GM18858 (cell line): ENCODE results near the gene WSB2.
"Not testable (repeated sequence)": the region's sequence is repeated elsewhere in the genome, so short reads cannot be mapped to it uniquely, and the experiment has no call there.

Experiments
- ATAC-seq: cut with Tn5 transposase; IDR thresholded peaks from one replicate; pipeline ENCODE4 v1.9.1; 2021; ENCODE audit not compliant: unreplicated experiment

Gene WSB2

DNA sequence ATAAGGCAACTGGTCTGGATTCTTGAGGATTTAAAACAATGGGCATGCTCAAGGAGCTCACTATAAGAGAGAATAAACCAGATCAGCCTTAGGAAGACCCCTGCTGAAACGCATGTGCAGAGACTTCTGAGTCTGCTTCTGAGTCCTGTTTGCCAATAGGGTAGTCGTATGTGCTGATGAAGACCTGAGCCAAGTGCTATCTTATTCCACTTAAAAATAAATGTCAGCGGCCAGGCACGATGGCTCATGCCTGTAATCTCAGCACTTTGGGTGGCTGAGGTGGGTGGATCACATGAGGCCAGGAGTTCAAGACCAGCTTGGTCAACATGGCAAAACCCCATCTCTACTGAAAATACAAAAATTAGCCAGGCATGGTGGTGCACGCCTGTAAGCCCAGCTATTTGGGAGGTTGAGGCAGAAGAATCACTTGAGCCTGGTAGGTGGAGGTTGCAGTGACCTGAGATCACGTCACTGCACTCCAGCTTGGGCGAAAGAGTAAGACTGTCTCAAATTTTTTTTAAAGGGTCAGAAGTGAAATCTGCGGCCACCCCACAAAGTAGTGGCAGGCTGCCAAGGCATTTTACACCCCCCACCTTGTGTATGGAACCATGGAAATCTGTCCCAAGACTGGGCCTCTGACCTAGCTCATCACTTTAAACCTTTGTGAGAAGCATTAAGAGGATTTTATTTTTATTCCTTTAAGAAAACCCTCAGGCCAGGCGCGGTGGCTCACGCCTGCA lies 24.1 kb downstream of the WSB2 start:
- ATAC-seq: no peak

DNA sequence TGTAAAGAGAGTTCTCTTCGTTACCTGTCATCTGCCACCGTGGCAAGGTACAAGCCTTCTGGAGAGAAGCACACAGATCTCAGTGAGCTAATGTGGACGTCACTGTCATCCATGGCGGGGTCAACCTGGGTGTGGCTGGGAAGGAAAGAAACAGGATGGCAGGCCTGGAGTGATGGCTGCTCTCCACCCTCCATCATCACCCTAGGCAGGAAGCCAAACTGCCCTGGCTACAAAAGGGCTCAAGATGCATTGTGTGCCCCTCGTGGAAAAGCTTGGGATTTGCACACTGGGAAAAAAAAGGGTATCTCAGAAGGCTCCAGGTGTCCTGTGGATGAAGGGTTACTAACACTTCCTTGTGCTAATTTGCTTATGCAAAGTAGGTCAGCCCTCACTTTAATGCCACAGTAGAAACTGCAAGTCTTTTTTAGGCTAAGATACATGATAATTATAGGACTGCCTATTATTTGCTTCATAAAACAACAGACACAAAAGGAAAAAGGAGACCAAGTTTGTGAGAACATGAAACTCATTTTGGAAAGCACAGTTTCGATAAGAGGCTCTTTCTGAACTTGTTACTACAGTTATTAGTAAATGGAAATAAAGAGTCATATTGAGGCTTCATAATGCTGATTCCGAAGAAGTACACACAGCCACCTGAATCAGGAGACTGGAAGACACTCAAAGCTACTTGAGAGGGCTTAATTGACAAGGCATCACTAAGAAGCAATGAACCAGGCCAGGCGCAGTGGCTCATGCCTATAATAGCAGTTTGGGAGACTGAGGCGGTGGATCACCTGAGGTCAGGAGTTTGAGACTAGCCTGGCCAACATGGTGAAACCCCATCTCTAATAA lies 25.6 kb downstream of the WSB2 start:
- peak; percentile 83 for ATAC-seq

DNA sequence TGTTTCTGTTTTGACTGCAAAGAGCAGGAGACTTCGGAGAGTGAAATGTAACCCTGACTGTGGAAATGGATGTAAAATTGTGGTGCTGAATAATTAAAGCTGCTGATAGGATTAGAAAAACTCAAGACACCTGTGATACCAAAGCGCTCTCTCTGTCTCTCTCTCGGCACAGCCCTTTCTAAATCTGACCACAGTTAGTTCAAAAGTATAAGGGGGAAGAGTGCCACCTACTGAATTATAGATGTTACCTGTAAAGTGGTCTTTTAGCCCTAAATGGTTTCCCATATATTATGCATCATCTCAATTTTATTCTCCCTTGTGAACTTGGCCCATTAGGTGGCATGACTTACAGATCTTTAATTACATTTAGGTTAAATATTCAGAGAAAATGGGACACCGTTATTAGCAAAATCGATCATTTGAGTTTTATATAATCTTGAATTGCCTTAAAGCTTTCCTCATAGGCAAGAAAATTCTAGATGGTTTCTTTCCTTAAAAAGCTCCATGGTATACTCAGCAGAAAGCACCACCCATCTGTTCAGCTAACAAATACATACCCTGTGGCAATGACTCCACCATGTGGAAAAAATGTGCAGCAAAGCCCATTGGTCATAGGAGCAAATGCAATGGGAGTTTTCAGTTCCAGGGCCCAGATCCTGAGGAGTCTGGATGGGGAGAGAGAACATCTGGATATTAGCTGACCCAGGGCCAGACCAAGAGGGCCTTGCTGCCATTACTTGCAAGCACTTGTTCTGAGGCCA lies 26.4 kb downstream of the WSB2 start:
- no peak for ATAC-seq

DNA sequence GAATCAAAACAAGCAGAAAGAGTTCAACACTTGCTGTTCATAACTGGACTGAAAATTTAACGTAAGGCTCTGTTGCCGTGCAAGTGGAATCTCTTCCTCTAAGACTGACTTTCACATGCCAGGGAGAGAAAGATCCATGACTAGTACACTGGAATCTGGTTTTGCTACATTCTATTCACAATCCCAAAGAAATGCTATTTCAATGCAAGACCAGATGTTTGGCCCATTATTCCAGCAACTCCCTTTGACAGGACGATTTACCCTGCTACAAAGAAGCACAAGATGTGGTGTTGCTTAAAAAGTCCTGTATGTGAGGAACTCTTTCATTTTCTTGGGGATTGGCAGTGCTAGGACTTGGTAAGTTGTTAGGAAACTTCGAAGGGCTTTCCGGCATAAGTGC lies 27.1 kb downstream of the WSB2 start:
- ATAC-seq: no peak

DNA sequence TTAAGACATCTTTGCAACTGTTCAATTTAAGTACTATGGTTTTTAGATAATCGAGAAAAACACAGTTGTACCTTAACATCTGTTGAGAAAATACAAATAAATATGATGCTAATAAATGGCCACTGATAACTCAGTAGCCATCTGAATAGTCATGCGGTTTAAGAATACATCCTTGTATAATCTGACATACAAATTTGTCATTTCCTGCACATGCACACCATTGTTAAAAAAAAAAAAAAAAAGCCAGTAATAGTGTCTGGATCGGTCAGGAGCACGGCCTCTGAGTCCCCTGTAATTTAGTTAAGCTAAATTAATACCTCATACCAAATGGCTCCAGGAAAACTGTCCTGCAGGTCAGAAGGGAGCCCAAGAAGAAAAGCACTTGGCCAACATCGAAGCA lies 27.7 kb downstream of the WSB2 start:
- no peak for ATAC-seq

DNA sequence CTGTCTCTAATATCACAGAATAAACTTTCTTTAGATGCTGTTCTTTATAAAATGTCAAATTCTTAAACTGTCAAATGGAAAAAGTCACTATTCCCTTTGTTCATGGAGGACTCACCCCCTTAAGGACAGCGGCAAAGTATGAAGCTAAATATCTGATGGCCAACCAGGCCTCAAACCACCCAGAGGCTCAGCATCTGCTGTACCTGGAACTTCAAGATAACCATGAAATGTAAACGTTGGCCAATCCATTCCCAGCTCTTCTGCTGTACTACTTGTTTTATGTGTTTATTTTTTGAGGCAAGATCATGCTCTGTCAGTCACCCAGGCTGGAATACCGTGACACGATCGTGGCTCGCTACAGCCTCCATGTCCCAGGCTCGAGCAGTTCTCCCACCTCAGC lies 28.8 kb downstream of the WSB2 start:
- no peak for ATAC-seq

DNA sequence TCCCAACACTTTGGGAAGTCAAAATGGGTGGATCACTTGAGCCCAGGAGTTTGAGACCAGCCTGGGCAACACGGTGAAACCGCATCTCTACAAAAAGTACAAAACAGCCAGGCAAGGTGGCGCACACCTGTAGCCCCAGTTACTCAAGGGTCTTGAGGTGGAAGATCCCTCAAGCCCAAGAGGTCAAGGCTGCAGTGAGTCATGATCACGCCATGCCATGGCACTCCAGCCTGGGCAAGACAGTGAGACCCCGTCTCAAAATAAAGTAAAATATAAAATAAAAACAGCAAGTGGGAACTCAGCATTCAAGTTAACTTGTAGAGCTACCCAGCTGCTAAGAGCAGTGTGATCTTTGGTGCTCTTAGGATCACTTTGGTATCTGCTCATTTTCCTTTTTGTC lies 31.8 kb downstream of the WSB2 start:
- no peak for ATAC-seq

DNA sequence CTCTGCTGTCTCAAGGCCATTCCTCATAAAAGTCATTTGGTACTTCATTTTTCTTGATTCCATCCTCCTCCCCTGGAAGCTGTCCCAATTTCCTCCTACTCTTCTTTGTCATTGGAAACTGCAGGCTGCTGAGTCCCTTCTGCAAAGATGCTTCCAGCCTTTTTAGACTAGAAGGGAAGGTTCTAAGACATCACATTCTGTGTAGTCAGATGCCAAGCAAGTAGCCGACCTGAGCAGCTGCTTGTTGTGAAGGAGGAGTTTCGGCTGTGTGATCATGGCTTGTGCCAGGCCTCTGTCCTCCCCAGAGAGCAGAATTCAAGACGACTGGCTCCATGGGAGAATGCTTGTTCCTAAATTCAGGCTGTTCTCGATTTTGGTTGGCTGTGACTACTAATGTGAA lies 35.8 kb downstream of the WSB2 start:
- no peak for ATAC-seq

DNA sequence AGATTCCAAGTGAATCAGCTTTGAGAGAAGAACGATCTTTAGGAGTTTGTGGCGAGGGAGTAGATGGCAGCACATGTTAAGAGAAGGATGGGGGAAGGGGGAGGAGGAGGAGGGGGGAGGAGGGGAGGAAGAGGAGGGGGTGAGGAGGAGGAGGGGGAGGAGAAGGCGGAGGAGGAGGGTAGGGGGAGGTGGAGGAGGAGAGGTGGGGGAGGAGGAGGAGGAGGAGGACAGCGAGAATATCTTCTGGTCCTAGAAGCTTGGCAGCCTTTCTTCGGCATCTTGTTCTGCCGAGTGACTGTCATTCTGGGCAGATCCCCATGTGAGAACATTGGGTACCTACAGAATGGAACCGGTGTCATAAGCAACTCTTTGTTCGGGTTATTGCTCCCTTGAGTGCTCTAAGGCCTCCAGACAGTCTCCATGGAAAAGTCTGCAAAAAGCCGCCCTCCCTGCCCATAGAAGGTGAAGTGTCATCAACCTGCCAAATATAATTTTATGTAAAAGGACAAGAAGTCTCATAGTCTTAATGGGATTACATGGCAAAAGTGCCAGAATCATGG lies 37.6 kb downstream of the WSB2 start:
- ATAC-seq: no peak

DNA sequence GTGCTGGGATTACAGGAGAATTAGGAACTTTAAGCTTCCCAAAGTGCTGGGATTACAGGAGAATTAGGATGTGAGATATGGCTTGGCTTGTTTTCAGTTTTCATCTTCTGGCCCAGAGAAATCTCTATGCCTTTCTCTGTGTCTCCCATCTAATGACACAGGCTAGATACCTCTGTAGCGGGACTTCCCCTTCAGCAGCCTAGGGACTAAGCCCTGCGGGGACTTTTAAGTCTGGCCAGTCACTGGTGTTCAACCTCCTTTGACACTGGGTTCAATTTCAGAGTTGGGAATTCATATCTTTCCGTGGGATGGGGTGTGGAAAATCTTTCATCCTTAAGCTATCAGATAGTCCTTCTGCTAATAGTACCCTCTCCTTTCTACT lies 38.3 kb downstream of the WSB2 start:
- ATAC-seq: no peak

DNA sequence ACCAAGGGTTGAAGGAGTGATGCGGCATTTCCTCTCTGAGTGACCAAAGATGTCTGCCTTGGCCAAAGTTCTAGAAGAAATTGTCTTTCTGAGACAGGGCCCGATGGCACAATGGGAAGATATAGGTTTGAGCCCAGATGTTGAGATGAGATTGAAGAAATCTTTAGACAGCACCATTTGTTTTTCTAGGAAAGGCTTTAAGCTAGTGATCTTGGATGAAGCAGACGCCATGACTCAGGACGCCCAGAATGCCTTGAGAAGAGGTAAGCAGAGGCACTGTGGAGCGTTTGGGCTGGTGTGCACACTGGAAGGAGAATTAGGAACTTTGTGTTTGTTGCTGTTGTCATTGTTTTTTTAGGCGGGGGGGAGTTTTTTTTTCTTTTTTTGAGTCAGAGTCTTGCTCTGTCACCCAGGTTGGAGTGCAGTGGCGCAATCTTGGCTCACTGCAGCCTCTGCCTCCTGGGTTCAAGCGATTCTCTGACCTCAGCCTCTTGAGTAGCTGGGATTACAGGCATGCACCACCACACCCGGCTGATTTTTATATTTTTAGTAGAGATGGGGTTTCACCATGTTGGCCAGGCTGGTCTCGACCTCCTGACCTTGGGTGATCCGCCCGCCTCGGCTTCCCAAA lies 38.8 kb downstream of the WSB2 start:
- not testable (repeated sequence) for ATAC-seq

DNA sequence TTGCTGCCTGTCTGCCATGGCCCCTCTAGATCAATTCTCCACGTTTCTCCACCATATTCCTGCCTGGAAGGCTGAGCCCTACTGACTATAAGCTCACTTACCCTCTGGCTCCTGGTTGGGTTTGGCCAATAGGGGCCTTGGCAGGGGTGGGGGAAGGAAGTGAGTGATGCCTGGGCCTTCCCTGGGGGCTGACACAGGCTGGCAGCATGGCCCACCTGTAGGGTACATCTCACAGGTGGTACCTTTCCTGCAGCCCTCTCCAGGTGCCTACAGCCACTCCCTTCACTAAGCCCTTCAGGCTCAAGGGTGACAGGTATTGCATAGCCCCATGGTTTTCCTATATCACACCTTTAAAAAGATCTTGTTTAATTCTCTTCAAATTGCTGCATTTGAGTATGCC lies 40.9 kb downstream of the WSB2 start:
- no peak for ATAC-seq

DNA sequence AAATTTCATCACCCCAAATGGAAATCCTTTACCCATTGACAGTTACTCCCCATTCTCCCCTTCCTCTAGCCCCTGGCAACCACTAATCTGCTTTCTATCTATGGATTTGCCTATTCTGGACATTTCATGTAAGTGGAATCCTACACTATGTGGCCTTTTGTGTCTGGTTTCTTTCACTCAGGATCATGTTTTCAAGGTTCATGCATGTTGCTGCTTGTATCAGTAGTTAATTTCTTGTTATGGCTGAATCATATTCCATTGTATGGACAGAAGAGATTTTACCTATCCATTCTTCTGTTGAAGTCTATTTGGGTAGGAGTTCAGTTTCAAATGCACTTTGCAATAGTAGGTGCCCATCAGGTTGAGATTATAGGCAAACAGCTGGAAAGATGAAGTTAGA lies 43.1 kb downstream of the WSB2 start:
- ATAC-seq: no peak

DNA sequence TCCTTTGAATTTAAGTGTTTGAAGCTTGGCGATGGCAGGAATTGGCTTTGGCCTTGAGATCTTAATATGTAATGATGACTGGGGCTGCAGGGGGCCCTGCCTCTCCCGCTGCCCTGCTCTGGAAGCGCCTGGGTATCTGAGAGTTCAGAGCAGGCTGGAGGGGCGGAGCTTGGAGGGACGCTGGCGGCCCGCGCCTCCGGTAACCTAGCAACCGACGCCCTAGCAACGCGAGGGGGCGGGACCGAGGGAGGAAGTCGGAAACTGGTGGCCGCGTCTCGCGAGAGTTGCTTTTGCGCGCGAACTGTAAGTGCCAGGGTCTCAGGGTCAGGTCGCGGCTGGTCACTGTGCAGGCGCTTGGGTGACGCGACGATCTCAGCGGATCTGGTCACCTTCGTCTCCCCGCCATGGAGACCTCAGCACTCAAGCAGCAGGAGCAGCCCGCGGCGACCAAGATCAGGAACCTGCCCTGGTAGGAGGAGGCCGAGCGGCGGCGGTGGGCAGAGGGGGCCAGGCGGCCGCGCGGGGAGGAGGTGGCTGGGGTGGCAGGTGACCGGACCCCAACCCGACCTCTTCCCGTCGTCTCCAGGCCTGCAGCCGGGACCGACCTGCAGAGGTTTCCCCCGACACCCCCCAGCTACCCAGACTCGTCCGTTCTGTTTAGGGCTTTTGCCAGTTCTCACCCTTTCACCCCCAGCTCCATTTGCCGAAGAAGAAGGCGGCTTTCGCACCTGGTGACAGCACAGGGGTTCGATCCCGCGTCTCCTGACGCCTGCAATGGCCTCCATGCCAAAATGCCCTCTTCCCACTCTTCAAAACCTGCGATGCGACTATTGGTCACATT lies 44.3 kb downstream of the WSB2 start, which contains the start of gene RFC5:
TSS of gene RFC5 (plus strand) at position 280 of the 841 bp plus-strand sequence. CDS start at position 405, 125 bp downstream.
- ATAC-seq: peak; percentile 96

DNA sequence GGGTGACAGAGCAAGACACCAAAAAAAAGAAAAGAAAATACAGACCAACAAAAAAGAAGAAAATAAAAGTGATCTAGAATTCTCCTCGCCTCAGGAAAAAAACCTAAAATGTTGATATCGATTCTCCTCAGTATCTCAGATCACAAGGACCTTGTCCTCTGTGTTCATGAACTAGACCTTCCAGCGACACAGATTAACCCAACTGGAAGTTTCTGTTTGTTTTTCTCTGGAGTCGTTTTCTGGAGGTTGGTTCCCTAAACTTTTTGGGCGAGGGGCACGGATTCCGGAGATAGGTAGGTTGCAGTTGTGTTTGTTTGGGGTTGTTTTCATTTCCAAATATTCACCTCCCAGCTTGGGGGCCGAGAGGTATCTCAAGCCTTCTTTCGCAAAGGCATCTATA lies 45.0 kb downstream of the WSB2 start:
- ATAC-seq: no peak

DNA sequence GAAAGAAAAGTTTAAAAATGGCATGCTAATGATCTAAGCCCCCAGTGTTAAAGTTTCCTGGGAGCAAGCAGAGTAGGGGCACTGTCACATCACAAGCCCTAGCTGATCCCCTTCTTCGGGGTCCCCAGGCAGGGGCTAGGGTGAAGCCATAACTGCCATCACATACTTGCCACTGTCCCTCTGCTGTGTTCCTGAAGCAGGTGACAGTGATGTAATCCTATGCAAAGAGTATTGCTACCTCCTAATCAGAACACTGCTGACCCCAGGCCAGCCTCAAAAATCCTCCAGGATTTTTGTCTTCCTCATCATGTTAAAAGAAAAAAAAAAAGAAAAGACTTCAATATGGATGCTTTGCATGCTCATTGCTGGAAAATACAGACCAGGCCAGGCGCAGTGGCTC lies 45.7 kb downstream of the WSB2 start:
- no peak for ATAC-seq

DNA sequence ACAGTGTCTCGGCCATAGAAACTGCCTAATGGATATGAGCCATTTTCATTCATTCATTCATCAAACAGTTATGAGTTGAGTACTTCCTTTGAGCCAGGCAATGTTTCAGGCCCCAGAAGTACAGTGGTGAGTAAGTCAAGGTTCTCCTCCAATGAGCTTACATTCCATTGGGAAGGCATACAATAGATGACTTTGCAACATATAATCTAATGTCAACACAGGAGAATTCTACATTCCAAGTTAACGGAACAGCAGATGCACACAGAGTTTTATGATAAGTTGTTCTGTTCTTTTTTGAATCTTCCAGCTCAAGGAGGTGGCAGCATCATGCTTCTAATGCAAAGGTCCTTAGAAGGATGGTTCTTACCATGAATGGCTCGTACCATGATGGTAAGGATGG lies 47.7 kb downstream of the WSB2 start:
- ATAC-seq: no peak

DNA sequence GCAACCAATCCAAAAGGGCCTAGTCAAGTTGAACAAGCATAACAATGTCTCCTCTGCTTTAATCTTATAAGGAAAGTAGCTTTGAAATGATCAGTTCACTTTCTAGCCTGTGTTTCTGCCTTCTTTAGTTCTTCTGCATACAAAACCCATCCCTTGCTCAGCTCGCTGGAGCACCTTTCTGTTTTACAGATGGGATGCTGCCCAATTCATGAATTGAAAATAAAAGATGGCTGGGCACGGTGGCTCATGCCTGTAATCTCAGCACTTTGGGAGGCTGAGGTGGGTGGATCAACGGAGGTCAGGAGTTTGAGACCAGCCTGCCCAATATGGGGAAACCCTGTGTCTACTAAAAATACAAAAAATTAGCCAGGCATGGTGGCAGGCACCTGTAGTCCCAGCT lies 49.0 kb downstream of the WSB2 start:
- ATAC-seq: no peak

DNA sequence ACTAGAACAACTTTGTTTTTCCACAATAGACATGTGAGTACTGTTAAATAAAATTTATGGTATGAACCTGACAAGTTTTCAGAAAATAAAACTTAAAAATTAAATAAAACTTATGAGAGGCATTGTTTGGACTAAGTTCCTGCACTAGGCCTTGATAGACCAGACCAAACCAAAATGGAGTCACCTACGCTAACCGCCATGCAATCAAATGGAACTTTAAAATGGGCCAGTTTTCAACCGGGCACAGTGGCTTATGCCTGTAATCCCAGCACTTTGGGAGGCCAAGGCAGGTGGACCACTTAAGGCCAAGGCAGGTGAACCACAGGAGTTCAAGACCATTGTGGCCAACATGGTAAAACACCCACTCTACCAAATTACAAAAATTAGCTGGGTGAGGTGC lies 49.6 kb downstream of the WSB2 start:
- no peak for ATAC-seq

DNA sequence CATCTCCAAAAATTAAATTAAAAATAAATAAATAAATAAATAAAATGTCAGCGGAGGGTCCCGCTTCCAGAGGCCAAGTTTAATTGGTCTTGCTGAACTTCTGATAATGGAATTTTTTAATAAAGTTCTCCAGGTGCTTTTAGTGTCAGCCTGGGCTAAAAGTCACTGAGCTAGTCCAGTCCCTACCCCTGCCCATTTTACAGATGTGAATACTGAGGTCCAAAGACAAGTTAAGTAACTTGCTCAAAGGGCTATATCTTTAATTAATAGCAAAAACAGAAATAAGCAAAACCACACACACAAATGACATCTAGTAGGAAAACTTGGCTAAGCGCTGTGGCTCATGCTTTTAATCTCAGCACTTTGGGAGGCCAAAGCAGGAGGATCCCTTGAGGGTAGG lies 50.1 kb downstream of the WSB2 start:
- no peak for ATAC-seq
